Naive B cell (primary cell): ENCODE data around the gene ARHGAP22. TPM values are rescaled to one million over a fixed set of nuclear protein-coding genes. Genes with fewer than 3 reads are reported as not detected.

Source experiments
- ATAC-seq, 2 donors: fragments of 150-1000 bp; cut with Tn5 transposase; 2 replicates each; pipeline ENCODE4 v1.10.0; 2021; ENCODE audit warnings: low read depth in 2 of 2, mild to moderate bottlenecking in 2 of 2, moderate library complexity in 2 of 2
- DNase-seq: peaks from one replicate; pipeline ENCODE4 v3.0.0; 2022
- H3K27ac Mint-ChIP-seq, 6 donors: one replicate each; pipeline ENCODE4 v1.8.0; 2020 to 2022; ENCODE audit warnings: mild to moderate bottlenecking in 6 of 6, mixed read lengths in 6 of 6, moderate library complexity in 5 of 6, inconsistent platforms in 2 of 6
- H3K27me3 Mint-ChIP-seq, 3 donors: one replicate each; pipeline ENCODE4 v1.8.0; 2021 to 2022; ENCODE audit warnings: mixed read lengths in 3 of 3, mild to moderate bottlenecking in 1 of 3
- H3K36me3 Mint-ChIP-seq, 2 donors: one replicate each; pipeline ENCODE4 v1.8.0; 2020 to 2022; ENCODE audit warnings: mixed read lengths in 2 of 2, inconsistent platforms in 1 of 2, mild to moderate bottlenecking in 1 of 2
- H3K4me1 Mint-ChIP-seq, 3 donors: one replicate each; pipeline ENCODE4 v1.8.0; 2020 to 2022; ENCODE audit warnings: mixed read lengths in 3 of 3, inconsistent platforms in 1 of 3, mild to moderate bottlenecking in 1 of 3, moderate library complexity in 1 of 3
- H3K4me3 Mint-ChIP-seq, 8 donors: one replicate each; pipeline ENCODE4 v1.8.0; 2020 to 2022; ENCODE audit warnings: mild to moderate bottlenecking in 8 of 8, mixed read lengths in 8 of 8, moderate library complexity in 8 of 8, inconsistent platforms in 2 of 8
- H3K9me3 Mint-ChIP-seq, 7 donors: one replicate each; pipeline ENCODE4 v1.8.0; 2020 to 2022; ENCODE audit warnings: mixed read lengths in 7 of 7, mild to moderate bottlenecking in 5 of 7, inconsistent platforms in 2 of 7, moderate library complexity in 1 of 7
- polyA plus RNA-seq, 6 donors: library from polyadenylated mRNA; unstranded; fragments of 300-500 nt; fragmentation: Illumina TruSeq; gene quantifications; one replicate each; pipeline ENCODE4 v1.2.3, GENCODE V29; 2021; ENCODE audit warnings: low read depth in 6 of 6

Gene ARHGAP22
- polyA plus RNA-seq, 6 donors from 2014 or later: 2.8 to 9.2 (median 5.8) TPM

DNA sequence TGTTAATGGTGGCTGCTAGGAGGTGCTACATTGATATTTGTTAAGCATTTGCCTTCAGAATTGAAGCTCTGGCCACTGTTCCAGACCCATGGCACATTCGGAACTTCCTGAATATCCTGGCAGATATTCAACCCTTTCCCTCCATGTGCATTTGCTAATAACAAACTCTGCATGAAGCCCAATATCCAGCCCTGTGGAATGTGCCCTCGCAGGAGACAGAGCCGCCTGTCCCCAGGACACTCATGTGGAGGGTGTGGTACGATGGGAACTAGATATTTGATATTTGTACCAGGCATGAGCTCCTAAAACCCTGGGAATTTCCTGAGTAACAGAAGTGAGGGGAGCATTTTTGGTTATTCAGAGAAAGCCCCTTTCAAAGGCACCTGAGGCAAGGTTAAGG is 21.6 kb upstream of the ARHGAP22 start:
- Mint-ChIP-seq H3K4me1 (peaks cover 27 to 38% (median 32%) of the 10 kb centered on the region in 3 donors), H3K27ac (no peak overlapping the region), H3K9me3 (peaks cover 0 to 4% (median 0%) of the 10 kb centered on the region in 7 donors), H3K27me3 (peaks cover 14 to 25% (median 24%) of the 10 kb centered on the region in 3 donors), H3K4me3 (no peak overlapping the region), H3K36me3 (no peaks in the 10 kb centered on the region)
- DNase-seq (no peak), ATAC-seq (no peak)

DNA sequence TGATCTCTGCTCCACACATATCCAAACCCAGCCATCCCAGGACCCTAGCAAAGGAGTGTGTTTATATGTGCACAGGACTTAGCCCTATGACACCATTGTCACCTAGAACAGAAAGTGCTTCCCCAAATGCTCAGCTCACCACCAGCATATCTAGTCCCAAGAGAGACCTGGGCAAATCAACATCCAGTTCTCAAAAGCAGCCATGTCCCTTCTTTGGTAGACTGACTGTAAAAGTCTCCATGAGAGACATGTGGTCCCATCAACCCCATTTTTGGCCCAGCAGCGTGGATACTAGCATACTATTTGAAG is 20.9 kb upstream of the ARHGAP22 start:
- H3K9me3 Mint-ChIP-seq: peaks cover 0 to 4% (median 0%) of the 10 kb centered on the region in 7 donors

DNA sequence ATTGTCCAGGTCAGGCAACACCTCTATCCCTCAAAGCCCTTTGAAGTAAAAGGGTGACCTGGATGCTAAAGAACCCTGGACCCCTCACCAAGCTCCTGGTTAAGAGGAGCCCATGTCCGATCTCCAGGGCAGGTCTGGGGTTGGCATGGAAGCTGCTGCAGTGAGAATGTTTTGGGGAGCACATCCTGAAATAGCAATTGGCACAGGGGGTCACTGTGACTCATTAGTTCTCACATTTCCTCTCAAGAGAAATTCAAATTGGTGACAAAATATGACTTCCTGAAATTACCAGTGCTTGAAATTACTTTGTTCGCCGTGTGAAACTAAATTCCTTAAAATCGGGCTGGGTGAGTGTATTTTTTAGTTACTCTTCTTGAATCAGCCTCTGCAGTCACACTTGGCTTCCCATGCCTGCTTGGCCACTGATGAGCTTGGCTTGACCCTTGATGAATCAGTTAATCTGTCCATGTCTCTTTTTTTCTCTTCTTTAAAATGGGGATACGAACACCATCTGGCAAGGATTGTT is 18.8 kb upstream of the ARHGAP22 start:
- H3K36me3 Mint-ChIP-seq: no peaks in the 10 kb centered on the region
- H3K27me3 Mint-ChIP-seq: peaks cover 14 to 38% (median 33%) of the 10 kb centered on the region in 3 donors
- ATAC-seq (no peak), DNase-seq (no peak)
- peaks cover 27 to 38% (median 32%) of the 10 kb centered on the region in 3 donors for H3K4me1 Mint-ChIP-seq
- H3K27ac Mint-ChIP-seq: peak overlapping the region in 1 of 6 donors; percentile 62
- peaks cover 0 to 4% (median 0%) of the 10 kb centered on the region in 7 donors for H3K9me3 Mint-ChIP-seq
- peak overlapping the region in 2 of 8 donors; percentile 16 to 38 for H3K4me3 Mint-ChIP-seq

More for the DNA sequence above, 20.9 kb upstream of the ARHGAP22 start:
- H3K27me3 Mint-ChIP-seq: peaks cover 14 to 24% (median 23%) of the 10 kb centered on the region in 3 donors
- H3K4me3 Mint-ChIP-seq: peak overlapping the region in 1 of 8 donors; percentile 67
- H3K4me1 Mint-ChIP-seq: peaks cover 27 to 38% (median 32%) of the 10 kb centered on the region in 3 donors
- peak; percentile 24 for DNase-seq
- ATAC-seq: peak; percentile 89 to 90
- no peaks in the 10 kb centered on the region for H3K36me3 Mint-ChIP-seq
- H3K27ac Mint-ChIP-seq: no peak overlapping the region

DNA sequence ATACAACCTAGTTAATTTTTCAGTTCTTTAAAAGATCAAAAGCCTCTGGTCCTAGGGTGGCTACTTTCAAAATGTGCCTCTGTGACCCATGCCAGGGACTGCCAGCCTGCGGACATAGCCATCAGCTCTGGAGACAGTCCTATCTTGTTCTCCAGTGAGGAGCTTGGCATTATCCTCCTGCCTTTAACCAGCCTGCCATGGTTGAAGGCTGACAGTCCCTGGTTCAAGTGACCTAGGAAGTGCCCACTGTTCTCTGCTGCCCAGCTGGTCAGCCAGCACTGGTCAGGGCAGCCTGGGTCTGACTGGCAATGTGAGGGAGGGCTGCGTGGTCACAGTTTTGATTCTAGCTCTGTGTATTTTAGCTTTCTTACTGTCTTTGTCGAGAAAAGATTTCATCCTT is 18.1 kb upstream of the ARHGAP22 start:
- H3K27me3 Mint-ChIP-seq: peaks cover 14 to 43% (median 33%) of the 10 kb centered on the region in 3 donors
- peaks cover 0 to 4% (median 0%) of the 10 kb centered on the region in 7 donors for H3K9me3 Mint-ChIP-seq
- H3K4me1 Mint-ChIP-seq: peaks cover 27 to 38% (median 32%) of the 10 kb centered on the region in 3 donors
- H3K36me3 Mint-ChIP-seq: no peaks in the 10 kb centered on the region
- no peak for ATAC-seq
- H3K27ac Mint-ChIP-seq: no peak overlapping the region
- DNase-seq: no peak
- no peak overlapping the region for H3K4me3 Mint-ChIP-seq

DNA sequence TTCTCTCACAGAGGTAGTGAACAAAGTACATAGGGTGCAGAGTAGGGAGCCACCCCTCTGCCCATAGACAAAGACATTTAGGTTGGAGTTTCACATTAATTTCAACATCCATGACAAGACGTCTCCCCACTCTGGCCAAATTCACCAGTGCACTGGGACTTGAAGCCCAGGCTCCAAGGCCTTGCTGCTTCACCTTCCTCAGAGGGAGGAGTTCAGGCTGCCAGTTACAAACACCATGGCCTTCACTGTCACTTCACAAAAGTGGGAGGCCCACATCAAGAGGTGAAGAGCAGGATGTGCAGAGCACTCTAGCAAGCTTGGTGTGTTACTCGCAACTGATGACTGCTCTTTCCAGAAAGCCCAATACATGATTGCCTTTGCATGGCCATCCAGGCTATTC is 15.8 kb upstream of the ARHGAP22 start:
- no peak for DNase-seq
- Mint-ChIP-seq H3K9me3 (peaks cover 0 to 4% (median under 1%) of the 10 kb centered on the region in 7 donors), H3K27ac (no peak overlapping the region), H3K36me3 (no peaks in the 10 kb centered on the region), H3K4me1 (peaks cover 20 to 28% (median 28%) of the 10 kb centered on the region in 3 donors), H3K27me3 (peaks cover 28 to 56% (median 28%) of the 10 kb centered on the region in 3 donors), H3K4me3 (no peak overlapping the region)
- ATAC-seq: no peak

DNA sequence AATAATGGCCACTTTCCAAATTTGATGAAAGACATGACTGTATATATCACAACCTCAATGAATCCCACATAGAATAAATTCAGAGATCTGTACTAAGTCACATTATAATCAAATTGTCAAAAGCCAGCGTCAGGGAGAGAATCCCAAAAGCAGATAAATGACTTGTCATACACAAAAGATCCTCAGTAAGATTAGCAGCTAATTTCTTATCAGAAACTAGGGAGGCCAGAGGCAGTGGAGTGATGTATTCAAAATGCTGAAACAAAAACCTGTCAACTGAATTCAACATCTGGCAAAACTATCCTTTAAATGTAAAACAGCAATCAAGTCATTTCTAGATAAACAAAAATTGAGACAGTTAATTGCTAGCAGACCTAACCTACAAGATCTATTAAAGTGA is 11.6 kb upstream of the ARHGAP22 start:
- no peak overlapping the region for H3K4me3 Mint-ChIP-seq
- ATAC-seq (no peak), DNase-seq (no peak)
- H3K36me3 Mint-ChIP-seq: peaks cover 0 to 8% of the 10 kb centered on the region in 2 donors
- peaks cover 5 to 11% (median 7%) of the 10 kb centered on the region in 3 donors for H3K4me1 Mint-ChIP-seq
- peaks cover 0 to 5% (median 1%) of the 10 kb centered on the region in 7 donors for H3K9me3 Mint-ChIP-seq
- H3K27me3 Mint-ChIP-seq: peaks cover 33 to 61% (median 42%) of the 10 kb centered on the region in 3 donors
- no peak overlapping the region for H3K27ac Mint-ChIP-seq

DNA sequence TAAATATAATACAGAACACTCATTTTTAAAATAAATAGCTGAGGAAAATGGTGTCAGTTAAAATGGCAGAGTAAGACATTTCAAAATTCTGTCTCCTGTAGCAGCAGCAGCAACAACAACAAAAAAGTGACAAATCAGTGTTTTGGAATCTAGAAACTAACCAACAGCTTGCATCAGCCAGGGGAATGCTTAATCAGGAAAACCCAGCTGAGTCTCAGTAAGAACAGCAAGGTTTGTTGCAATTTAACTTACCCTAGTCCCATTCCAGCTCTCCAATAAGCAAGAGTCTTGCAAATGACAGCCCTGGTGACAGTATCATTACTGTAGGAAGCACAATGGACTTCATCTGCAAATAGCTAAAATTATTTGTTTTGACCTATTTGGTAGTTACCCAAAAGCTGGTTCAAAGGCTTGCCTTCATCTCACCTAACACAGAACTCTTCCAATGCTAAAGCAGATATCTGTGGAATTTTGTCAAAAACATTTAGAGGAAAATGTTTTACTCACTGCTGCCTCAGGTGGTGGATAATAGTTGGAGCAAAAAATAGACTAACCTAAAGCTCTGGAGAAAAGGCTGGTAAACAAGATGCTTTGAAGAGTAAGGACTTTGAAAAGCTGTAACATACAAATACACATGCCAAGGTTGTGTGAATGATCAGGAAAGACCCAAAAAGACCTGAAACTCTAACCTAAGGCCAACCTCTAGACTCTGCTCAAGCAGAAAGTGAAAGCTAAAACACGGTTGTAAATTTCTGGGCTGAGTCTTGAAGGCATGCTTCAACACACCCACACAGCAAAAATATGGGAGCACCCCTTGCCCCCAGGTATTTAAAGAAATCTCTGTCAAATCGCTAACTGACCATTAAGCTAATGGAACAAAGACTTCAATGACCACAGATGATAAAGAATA is 9.9 kb upstream of the ARHGAP22 start:
- no peak for DNase-seq
- Mint-ChIP-seq H3K9me3 (peaks cover 0 to 5% (median 1%) of the 10 kb centered on the region in 7 donors), H3K27me3 (peaks cover 27 to 52% (median 52%) of the 10 kb centered on the region in 3 donors), H3K4me1 (peaks cover 5 to 12% (median 7%) of the 10 kb centered on the region in 3 donors), H3K36me3 (peaks cover 0 to 8% of the 10 kb centered on the region in 2 donors), H3K4me3 (no peak overlapping the region), H3K27ac (no peak overlapping the region)
- ATAC-seq: peak; percentile 46 to 58

DNA sequence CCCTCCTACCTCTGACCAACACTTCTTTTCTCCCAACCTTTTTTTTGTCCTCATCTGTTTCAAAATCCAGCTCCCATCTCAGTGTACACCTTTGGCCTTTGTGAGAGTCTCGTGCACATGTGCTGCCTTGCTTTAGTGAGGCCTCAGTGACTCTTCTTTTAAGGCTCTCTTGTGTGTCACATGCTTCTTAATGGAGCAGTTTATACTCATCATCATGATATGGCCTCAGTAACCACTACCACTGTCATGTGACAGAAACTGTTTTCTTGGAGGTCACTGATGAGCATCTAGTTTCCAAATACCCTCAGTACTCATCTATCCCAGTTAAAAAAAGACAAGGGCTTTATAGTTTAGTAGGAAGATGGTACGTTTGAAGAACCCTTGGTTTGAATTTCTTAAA is 8.1 kb upstream of the ARHGAP22 start:
- no peak for ATAC-seq
- peaks cover 21 to 53% (median 37%) of the 10 kb centered on the region in 3 donors for H3K27me3 Mint-ChIP-seq
- DNase-seq: no peak
- peaks cover 0 to 8% of the 10 kb centered on the region in 2 donors for H3K36me3 Mint-ChIP-seq
- H3K4me3 Mint-ChIP-seq: no peak overlapping the region
- peaks cover 0 to 5% (median 1%) of the 10 kb centered on the region in 7 donors for H3K9me3 Mint-ChIP-seq
- peaks cover 8 to 15% (median 11%) of the 10 kb centered on the region in 3 donors for H3K4me1 Mint-ChIP-seq
- no peak overlapping the region for H3K27ac Mint-ChIP-seq

DNA sequence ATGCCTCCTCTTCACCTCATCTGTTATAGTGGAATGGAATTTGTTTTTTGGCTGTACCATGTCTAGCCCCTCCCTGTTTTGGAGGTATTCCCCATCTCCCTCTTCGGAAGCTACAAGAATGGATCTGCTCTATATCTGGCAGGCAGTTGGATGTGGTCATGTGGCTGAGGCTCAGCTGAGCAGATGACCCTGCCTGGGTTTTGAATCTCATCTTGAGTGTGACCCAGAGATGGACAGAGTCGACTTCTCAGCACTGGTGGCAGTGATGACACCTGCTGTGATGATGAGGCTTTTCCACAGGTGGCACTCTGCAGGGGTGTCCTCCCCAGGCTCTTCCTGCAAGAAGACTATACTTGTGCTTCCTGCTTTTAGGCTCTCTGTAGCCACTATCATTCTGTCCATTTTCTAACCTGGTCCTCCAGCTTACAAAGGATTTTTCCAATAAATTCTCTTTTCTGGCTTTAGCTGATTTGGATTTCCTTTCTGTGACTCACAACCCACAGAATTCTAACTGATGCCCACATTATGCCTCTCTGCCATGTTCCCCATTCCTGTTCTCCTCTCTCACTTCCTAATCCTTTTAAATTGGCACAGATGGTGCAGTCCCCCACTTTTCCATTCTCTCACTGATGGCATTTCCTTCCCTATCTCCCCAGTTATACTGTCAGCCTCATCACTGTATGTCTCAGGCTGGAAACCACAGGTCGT is 7.5 kb upstream of the ARHGAP22 start:
- no peak for ATAC-seq
- Mint-ChIP-seq H3K9me3 (peaks cover 0 to 5% (median 1%) of the 10 kb centered on the region in 7 donors), H3K27ac (peak overlapping the region in 3 of 6 donors; percentile 2 to 94 (median 69)), H3K4me3 (no peak overlapping the region), H3K36me3 (peaks cover 0 to 8% of the 10 kb centered on the region in 2 donors), H3K27me3 (peaks cover 21 to 47% (median 31%) of the 10 kb centered on the region in 3 donors), H3K4me1 (peaks cover 12 to 20% (median 17%) of the 10 kb centered on the region in 3 donors)
- DNase-seq: no peak

DNA sequence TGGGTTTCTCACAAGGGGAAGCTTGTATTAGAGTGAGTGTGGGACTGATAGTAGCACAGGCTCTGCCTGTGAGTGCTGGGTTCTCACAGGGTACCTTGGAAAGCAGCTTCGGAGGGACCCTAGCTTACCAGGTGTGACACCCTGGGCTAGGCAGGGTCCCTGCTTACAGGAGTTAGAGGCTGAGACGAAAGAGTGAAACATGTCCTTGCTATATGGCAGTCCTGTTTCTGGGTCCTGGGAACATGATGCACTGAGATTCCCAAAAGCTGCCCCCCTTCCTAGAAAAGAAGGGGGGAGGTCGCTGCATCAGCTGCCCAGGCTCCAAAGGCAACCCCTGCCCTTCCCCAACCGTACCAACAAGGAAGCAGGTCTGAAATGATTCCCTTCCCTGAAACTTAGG is 6.3 kb upstream of the ARHGAP22 start:
- peaks cover 21 to 32% (median 28%) of the 10 kb centered on the region in 3 donors for H3K4me1 Mint-ChIP-seq
- ATAC-seq (no peak), DNase-seq (no peak)
- peaks cover 0 to 8% of the 10 kb centered on the region in 2 donors for H3K36me3 Mint-ChIP-seq
- H3K27ac Mint-ChIP-seq: no peak overlapping the region
- H3K9me3 Mint-ChIP-seq: peaks cover 0 to 5% (median 1%) of the 10 kb centered on the region in 7 donors
- no peak overlapping the region for H3K4me3 Mint-ChIP-seq
- H3K27me3 Mint-ChIP-seq: peaks cover 19 to 46% (median 32%) of the 10 kb centered on the region in 3 donors

DNA sequence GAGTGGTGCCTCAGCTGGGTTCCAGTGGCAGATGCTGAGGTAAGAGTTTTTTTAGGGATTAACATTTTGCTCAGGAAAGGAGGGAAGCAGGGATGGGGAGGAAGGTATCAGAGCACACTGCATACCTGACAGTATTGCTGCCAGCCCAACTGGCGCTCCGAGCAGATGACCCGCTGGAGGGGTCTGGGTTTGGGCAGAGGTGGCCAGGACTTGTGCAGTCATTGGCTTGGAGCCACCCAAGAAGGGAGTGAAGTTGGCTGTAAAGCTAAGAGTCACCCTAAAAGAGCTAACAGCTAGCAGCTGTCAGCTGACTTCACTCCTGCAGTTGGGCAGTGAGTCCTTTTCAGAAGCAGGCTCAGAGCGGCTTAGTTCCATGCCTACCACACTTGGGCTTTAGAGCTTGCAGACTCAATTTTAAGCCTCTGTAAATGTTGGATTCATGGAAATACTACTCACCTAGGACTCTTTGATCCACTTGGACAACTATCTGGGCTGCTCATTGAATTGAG is 5.8 kb upstream of the ARHGAP22 start:
- peak overlapping the region in 1 of 6 donors; percentile 17 for H3K27ac Mint-ChIP-seq
- no peak for ATAC-seq
- no peak for DNase-seq
- H3K36me3 Mint-ChIP-seq: peaks cover 0 to 8% of the 10 kb centered on the region in 2 donors
- H3K27me3 Mint-ChIP-seq: peaks cover 18 to 43% (median 27%) of the 10 kb centered on the region in 3 donors
- H3K4me1 Mint-ChIP-seq: peaks cover 25 to 36% (median 33%) of the 10 kb centered on the region in 3 donors
- peaks cover 0 to 5% (median 0%) of the 10 kb centered on the region in 7 donors for H3K9me3 Mint-ChIP-seq
- no peak overlapping the region for H3K4me3 Mint-ChIP-seq

DNA sequence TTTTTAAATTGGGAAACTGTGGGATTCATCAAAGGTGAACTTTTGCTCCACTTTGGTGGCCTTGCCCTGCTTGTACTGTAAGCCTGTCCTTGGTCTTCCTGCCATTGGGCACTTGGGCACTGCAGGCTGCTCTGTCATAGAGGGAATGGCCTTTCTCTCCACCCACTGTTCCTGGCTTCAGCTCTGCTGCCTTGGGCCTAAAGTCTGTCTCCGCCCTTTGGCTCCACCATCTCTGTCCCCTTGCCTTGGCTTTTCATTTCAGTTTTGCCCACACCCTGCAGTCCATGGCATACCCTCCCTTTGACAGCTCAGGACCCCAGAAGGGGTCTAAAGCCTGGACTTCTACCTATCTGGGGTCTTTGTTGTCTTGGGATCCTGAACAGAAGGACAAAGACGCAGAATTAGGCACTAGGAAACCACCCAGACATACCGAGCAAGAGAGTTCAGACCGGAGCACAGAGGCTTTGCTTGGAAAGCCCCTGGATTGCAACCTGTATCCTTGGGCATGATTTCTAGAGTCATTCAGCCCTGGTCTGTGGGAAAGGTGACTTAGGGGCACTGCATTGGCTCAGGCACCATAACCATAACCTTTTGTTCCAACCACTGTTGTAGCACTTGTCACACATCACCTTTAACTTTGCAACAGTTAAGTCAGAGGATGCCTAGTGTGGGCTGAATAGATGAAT is 5.2 kb upstream of the ARHGAP22 start:
- H3K4me3 Mint-ChIP-seq: peak overlapping the region in 2 of 8 donors; percentile 8 to 27
- H3K9me3 Mint-ChIP-seq: peaks cover 0 to 5% (median 0%) of the 10 kb centered on the region in 7 donors
- no peak overlapping the region for H3K27ac Mint-ChIP-seq
- peaks cover 30 to 41% (median 39%) of the 10 kb centered on the region in 3 donors for H3K4me1 Mint-ChIP-seq
- peaks cover 17 to 43% (median 25%) of the 10 kb centered on the region in 3 donors for H3K27me3 Mint-ChIP-seq
- H3K36me3 Mint-ChIP-seq: peaks cover 0 to 8% of the 10 kb centered on the region in 2 donors
- ATAC-seq (no peak), DNase-seq (no peak)
